ENCODE results near the gene FAM98C.
"Not testable (repeated sequence)": the region's sequence is repeated elsewhere in the genome, so short reads cannot be mapped to it uniquely, and the experiment has no call there.

DNA sequence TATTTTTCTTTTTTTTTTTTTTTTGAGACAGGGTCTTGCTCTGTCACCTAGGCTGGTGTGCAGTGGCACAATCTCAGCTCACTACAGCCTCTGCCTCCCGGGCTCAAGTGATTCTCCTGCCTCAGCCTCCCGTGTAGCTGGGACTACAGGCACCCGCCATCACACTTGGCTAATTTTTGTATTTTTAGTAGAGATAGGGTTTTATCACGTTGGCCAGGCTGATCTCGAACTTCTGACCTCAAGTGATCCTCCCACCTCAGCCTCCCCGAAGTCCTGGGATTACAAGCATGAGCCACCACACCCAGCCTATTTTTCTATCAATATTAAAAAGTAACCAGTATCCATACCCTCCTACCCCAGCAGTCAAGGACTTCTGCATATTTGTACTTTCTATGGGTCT lies 7.5 kb downstream of the FAM98C start:
- TF ChIP-seq, protein P1, sequence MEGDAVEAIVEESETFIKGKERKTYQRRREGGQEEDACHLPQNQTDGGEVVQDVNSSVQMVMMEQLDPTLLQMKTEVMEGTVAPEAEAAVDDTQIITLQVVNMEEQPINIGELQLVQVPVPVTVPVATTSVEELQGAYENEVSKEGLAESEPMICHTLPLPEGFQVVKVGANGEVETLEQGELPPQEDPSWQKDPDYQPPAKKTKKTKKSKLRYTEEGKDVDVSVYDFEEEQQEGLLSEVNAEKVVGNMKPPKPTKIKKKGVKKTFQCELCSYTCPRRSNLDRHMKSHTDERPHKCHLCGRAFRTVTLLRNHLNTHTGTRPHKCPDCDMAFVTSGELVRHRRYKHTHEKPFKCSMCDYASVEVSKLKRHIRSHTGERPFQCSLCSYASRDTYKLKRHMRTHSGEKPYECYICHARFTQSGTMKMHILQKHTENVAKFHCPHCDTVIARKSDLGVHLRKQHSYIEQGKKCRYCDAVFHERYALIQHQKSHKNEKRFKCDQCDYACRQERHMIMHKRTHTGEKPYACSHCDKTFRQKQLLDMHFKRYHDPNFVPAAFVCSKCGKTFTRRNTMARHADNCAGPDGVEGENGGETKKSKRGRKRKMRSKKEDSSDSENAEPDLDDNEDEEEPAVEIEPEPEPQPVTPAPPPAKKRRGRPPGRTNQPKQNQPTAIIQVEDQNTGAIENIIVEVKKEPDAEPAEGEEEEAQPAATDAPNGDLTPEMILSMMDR (IDR thresholded peaks at IDR 0.05): not testable (repeated sequence)
- TF ChIP-seq POLR2A, EP300, POLR2AphosphoS5 (IDR thresholded peaks at IDR 0.05): not testable (repeated sequence)

Data from upper lobe of left lung (tissue), 4 donors.